Left cardiac atrium (tissue), 4 donors: ENCODE data around the gene AKR1B15. TPM values are rescaled to one million over a fixed set of nuclear protein-coding genes. Genes with fewer than 3 reads are reported as not detected.
"Not testable (repeated sequence)": the region's sequence is repeated elsewhere in the genome, so short reads cannot be mapped to it uniquely, and the experiment has no call there.

Source experiments
- ATAC-seq, 2 donors: fragments of 200-7000 bp; cut with Tn5 transposase; one replicate each; pipeline ENCODE4 v1.9.1; 2020; ENCODE audit warnings: mild to moderate bottlenecking in 2 of 2, moderate library complexity in 2 of 2
- DNase-seq: peaks from one replicate; pipeline ENCODE4 v3.0.0-alpha.2; 2020
- intact Hi-C, 2 donors: fragments of 100-400 bp; cut with DNase I; formaldehyde crosslinking; loops; one replicate each; pipeline versions ENCODE4 v1.14.1 to v1.15.1; 2022 to 2023
- total RNA-seq, 2 donors: library from RNA; stranded (reverse); fragmentation: NEBNext Ultra II Directional; extraction: Animal tissue kit (Norgen Biotek cat#: 25700); gene quantifications; one replicate each; pipeline ENCODE4 v1.2.1, GENCODE V29; 2021
- donor health status: DM: no; HTN: yes; CAD: no.
- donor health status: DM: no; HTN: yes; CAD: no; lungs with severe emphysema.
- donor health status: DM: yes; HTN: yes; CAD: no.
- donor health status: Dilated cardiomyopathy.

The AKR1B15 gene
- total RNA-seq, 2 donors from 2014 or later: 0.24 TPM; not detected in 1

- DNase-seq (no peak), ATAC-seq (no peak)
- intact Hi-C loops: no loop called here
Measured at GRCh38 chr7:134528749-134529148, 20.2 kb upstream of the AKR1B15 start.

DNA sequence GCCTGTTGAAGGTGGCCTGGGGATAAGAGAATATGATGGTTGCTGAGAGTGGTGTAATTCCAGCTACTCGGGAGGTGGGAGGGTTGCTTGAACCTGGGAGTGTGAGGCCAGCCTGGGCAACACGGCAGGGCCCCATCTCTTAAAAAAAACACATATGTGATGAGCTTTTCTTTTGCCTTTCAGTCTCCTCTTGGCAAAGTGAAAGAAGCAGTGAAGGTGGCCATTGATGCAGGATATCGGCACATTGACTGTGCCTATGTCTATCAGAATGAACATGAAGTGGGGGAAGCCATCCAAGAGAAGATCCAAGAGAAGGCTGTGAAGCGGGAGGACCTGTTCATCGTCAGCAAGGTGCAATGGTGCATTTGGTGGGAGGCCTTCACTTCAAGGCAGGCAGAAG is 18.4 kb upstream of the AKR1B15 start:
- ATAC-seq (no peak), DNase-seq (no peak)
- intact Hi-C loops: no loop called here

- DNase-seq (no peak), ATAC-seq (no peak)
- intact Hi-C loops: no loop called here
Measured at GRCh38 chr7:134532180-134532953, 16.5 kb upstream of the AKR1B15 start.

DNA sequence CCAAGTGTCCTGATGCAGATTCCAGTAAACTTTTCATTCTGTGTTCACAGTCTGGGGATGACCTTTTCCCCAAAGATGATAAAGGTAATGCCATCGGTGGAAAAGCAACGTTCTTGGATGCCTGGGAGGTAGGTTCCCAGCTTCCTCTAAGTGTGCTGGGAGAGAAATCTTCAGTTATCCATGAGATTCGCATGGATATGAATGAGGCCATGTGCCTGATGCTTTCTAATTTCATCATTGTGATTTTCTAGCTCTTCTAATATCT is 16.0 kb upstream of the AKR1B15 start:
- intact Hi-C loops: no loop called here
- DNase-seq: no peak
- ATAC-seq: no peak

GRCh38 chr7:134533288-134533771 is 15.6 kb upstream of the AKR1B15 start:
- intact Hi-C loops: no loop called here
- ATAC-seq (no peak), DNase-seq (no peak)

DNA sequence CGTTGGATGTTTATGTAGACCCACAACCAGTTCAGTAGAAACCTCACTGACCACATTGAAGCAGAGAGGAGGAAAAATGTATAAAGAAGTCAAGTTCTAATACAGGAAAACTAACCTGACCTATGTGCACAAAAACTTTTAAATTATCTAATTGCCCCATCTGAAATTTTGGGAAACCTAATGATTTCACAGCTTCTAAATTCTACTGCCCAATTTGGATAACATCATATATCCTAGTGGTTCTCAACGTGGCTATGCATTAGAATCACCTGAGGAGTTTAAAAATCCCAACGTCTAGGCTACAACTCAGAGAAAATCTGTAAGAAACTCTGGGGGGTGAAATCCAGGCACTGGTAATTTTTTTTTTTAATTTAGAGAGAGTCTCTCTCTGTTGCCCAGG is 14.3 kb upstream of the AKR1B15 start:
- no peak for ATAC-seq
- DNase-seq: no peak
- intact Hi-C loops: no loop called here

GRCh38 chr7:134535272-134535918 is 13.5 kb upstream of the AKR1B15 start:
- ATAC-seq (peak; percentile 54 to 70), DNase-seq (no peak)
- intact Hi-C loops: no loop called here

GRCh38 chr7:134535919-134536299 is 13.0 kb upstream of the AKR1B15 start:
- ATAC-seq (no peak), DNase-seq (no peak)
- intact Hi-C loops: no loop called here

GRCh38 chr7:134536558-134536957 is 12.4 kb upstream of the AKR1B15 start:
- DNase-seq, ATAC-seq, intact Hi-C loops: not testable (repeated sequence)

GRCh38 chr7:134537273-134537781 is 11.6 kb upstream of the AKR1B15 start:
- intact Hi-C loops, DNase-seq, ATAC-seq: not testable (repeated sequence)

- intact Hi-C loops: loop anchor here in 1 of 2 donors (10.0 kb wide), 1 partner anchor 65 kb away; no protein-coding TSS in a partner anchor
- ATAC-seq (no peak), DNase-seq (no peak)
Measured at GRCh38 chr7:134539380-134540004, 9.4 kb upstream of the AKR1B15 start.

GRCh38 chr7:134541501-134542194 is 7.3 kb upstream of the AKR1B15 start:
- intact Hi-C loops: loop anchor here in 1 of 2 donors (10.0 kb wide), 1 partner anchor 63 kb away; no protein-coding TSS in a partner anchor
- not testable (repeated sequence) for ATAC-seq, DNase-seq

GRCh38 chr7:134542195-134542771 is 6.6 kb upstream of the AKR1B15 start:
- intact Hi-C loops: loop anchor here in 1 of 2 donors (10.0 kb wide), 1 partner anchor 63 kb away; no protein-coding TSS in a partner anchor

DNA sequence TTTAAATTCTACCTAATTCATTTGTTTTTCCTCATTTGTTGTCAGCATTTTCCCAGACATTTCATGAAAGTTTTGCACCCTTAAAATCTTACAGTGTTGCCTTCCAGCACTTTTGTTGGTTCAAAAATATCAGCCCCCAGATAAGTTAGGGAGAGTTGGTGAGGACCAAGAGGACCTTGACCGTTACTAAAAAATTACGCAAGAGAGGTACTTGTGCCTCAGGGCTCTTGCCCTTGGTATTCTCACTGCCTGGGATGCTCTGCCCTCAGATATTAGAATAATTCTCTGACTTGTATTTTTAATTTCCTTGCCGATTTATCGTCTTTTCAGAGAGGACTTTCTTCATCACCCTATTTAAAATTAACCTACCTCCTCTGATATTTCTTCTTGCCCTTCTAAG is 3.5 kb upstream of the AKR1B15 start:
- DNase-seq: no peak
- intact Hi-C loops: loop anchor here (5.0 to 10.0 kb wide), 2 partner anchors 59 to 62 kb away; no protein-coding TSS in a partner anchor
- no peak for ATAC-seq

More at GRCh38 chr7:134542195-134542771, 6.6 kb upstream of the AKR1B15 start:
- DNase-seq (no peak), ATAC-seq (no peak)

DNA sequence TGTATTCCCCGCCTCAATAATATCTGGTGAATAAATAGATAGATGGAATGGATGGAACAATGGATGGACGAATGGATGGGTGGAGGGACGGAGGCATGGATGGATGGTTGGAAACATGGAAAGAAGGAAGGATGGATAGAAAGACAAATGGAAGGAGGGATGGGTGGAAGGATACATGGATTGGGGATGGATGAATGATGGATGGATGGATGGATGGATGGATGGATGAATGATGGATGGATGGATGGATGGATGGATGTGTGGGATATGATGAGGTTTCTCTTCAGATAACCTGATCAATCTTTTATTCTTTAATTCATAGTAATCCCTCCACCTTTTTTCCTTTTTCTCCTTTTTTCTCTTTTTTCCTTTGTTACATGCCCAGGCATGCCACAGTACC is 3.0 kb upstream of the AKR1B15 start:
- intact Hi-C loops: loop anchor here (2.0 to 10.0 kb wide), 3 partner anchors 59 to 113 kb away; no protein-coding TSS in a partner anchor
- ATAC-seq (no peak), DNase-seq (no peak)

GRCh38 chr7:134546955-134547354 is 2.0 kb upstream of the AKR1B15 start:
- intact Hi-C loops: loop anchor here (2.0 to 10.0 kb wide), 3 partner anchors 58 to 114 kb away; no protein-coding TSS in a partner anchor
- ATAC-seq: peak; percentile 45 to 63
- no peak for DNase-seq

GRCh38 chr7:134547397-134548054 is 1.4 kb upstream of the AKR1B15 start:
- peak; percentile 94 to 95 for ATAC-seq
- intact Hi-C loops: loop anchor here (2.0 to 10.0 kb wide), 3 partner anchors 57 to 115 kb away; no protein-coding TSS in a partner anchor
- DNase-seq: peak; percentile 80

DNA sequence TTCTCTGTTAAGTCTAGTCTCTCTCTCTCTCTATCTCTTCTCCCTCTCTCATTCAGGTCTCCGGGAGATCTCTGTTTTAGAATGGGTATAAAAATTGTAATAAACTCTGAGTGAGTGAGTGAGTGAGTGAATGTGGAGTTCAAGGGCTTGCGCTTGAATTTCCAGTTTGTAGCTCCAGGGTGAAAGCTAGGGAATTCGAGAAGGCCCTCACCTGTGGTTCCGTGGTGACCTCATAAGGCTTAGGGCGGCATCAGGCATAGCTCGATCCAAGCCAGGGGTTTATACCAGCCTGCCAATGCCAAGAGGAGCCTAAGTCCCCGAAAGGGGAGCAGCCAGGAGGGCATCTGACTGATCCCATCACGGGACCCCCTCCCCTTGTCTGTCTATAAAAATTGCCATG is 456 bp downstream of the AKR1B15 start:
- intact Hi-C loops: loop anchor here (5.0 to 10.0 kb wide), 2 partner anchors 55 to 58 kb away; no protein-coding TSS in a partner anchor
- ATAC-seq (no peak), DNase-seq (no peak)
